CD4-positive, alpha-beta T cell (primary cell): Measurements from ENCODE around the gene CEP104. TPM values are rescaled to one million over a fixed set of nuclear protein-coding genes. Genes with fewer than 3 reads are reported as not detected.

ENCODE experiments used
- ATAC-seq: fragments of 200-7000 bp; cut with Tn5 transposase; one replicate; pipeline ENCODE4 v1.10.0; 2022; ENCODE audit warnings: mild to moderate bottlenecking; ENCODE audit not compliant: poor library complexity
- CTCF ChIA-PET: fragments of 350-600 bp; sonication (Branson Sonifier 250); formaldehyde crosslinking; loops from one replicate; lab custom pipeline; 2021; ENCODE audit warnings: antibody characterized with exemption, inconsistent platforms; lab: Charles Lee
- POLR2A ChIA-PET: fragments of 350-600 bp; sonication (Branson Sonifier 250); formaldehyde crosslinking; loops from one replicate; lab custom pipeline; 2021; ENCODE audit warnings: antibody characterized with exemption, inconsistent platforms; lab: Charles Lee
- DNase-seq, 14 experiments: peaks; one replicate each; pipeline ENCODE4 v3.0.0-alpha.2; 2013 to 2020; ENCODE audit warnings: mixed read lengths in 2 of 14
- H3K27ac ChIP-seq, 2 donors: one replicate each; pipeline versions ENCODE4 v1.5.1 to v1.7.0; 2013; ENCODE audit warnings: low read length in 2 of 2, low read depth in 1 of 2, mild to moderate bottlenecking in 1 of 2
- H3K27me3 ChIP-seq, 2 experiments: 1 replicate in 1 of 2; 2 replicates in 1 of 2; pipeline versions ENCODE4 v1.6.1 to v1.7.0; 2013; ENCODE audit warnings: low read length in 2 of 2, control low read depth in 1 of 2, mild to moderate bottlenecking in 1 of 2, moderate library complexity in 1 of 2; ENCODE audit not compliant: insufficient read depth in 2 of 2, control insufficient read depth in 1 of 2
- H3K36me3 ChIP-seq: one replicate; pipeline ENCODE4 v1.6.1; 2013; ENCODE audit warnings: low read length, control low read depth; ENCODE audit not compliant: insufficient read depth
- H3K4me1 ChIP-seq: one replicate; pipeline ENCODE4 v1.6.1; 2013; ENCODE audit warnings: low read length, control low read depth; ENCODE audit not compliant: insufficient read depth
- H3K4me3 ChIP-seq: one replicate; pipeline ENCODE4 v1.5.1; 2013; ENCODE audit warnings: mild to moderate bottlenecking, low read length, moderate library complexity
- H3K9me3 ChIP-seq, 2 experiments: 1 replicate in 1 of 2; 2 replicates in 1 of 2; pipeline versions ENCODE4 v1.6.1 to v1.7.0; 2013; ENCODE audit warnings: low read length in 2 of 2, mild to moderate bottlenecking in 2 of 2, control low read depth in 1 of 2, moderate library complexity in 1 of 2; ENCODE audit not compliant: control insufficient read depth in 1 of 2, insufficient read depth in 1 of 2
- H3K27ac Mint-ChIP-seq: one replicate; pipeline ENCODE4 v1.8.0; 2020; ENCODE audit warnings: mixed read lengths
- H3K27me3 Mint-ChIP-seq: one replicate; pipeline ENCODE4 v1.8.0; 2021; ENCODE audit warnings: mixed read lengths
- H3K36me3 Mint-ChIP-seq: one replicate; pipeline ENCODE4 v1.8.0; 2021; ENCODE audit warnings: low read depth, mixed read lengths
- H3K4me1 Mint-ChIP-seq: one replicate; pipeline ENCODE4 v1.8.0; 2021; ENCODE audit warnings: low read depth, mixed read lengths
- H3K4me3 Mint-ChIP-seq: one replicate; pipeline ENCODE4 v1.8.0; 2020; ENCODE audit warnings: mild to moderate bottlenecking, mixed read lengths
- H3K9me3 Mint-ChIP-seq: one replicate; pipeline ENCODE4 v1.8.0; 2020; ENCODE audit warnings: mixed read lengths
- intact Hi-C, 2 experiments: fragments of 100-400 bp; cut with DNase I in 1 of 2; cut with micrococcal nuclease in 1 of 2; formaldehyde crosslinking; loops; one replicate each; pipeline versions ENCODE4 v1.15.1 to v1.9.0; 2023 to 2025; cut with DNase I, micrococcal nuclease
- total RNA-seq, 174 experiments: library from RNA in 2 of 174; stranded (reverse) in 2 of 174; gene quantifications; one replicate each; pipeline ENCODE4 v1.2.3 and lab custom pipeline; 2021 to 2026
- TF ChIP-seq, protein P1 (sequence below): fragments of 200-600 bp; IDR thresholded peaks from one replicate; pipeline ENCODE4 v1.8.0; 2022; ENCODE audit warnings: antibody characterized with exemption, mild to moderate bottlenecking

CEP104 gene
- total RNA-seq, 2 experiments from 2014 or later: 16.6 to 20.5 TPM

DNA sequence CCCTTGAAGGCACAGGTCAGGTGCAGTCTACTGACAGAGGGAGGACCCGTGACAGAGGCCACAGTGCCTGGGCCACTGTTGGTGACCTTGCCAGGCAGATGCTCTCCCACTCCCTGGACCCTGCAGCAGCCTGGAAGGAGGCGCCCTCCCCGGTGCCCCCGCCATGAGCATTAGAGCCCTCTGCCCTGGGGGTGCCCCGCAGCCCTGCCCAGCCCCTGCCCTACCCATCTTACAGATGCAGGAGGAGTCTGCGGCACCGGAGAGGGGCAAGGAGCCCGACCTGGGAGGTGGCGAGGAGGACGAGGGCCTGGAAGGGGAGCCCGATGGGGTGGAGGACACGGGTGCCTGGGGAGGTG, 94.2 kb downstream of the CEP104 start:
- Histone ChIP-seq H3K4me3 (no peak overlapping the region), H3K27ac (no peak overlapping the region), H3K9me3 (peaks cover 0 to 15% of the 10 kb centered on the region in 2 experiments), H3K4me1 (no peaks in the 10 kb centered on the region), H3K27me3 (peaks cover 7 to 20% of the 10 kb centered on the region in 2 experiments), H3K36me3 (no peaks in the 10 kb centered on the region)
- no peak overlapping the region for H3K4me3 Mint-ChIP-seq
- H3K27me3 Mint-ChIP-seq: peaks cover 39% of the 10 kb centered on the region
- ATAC-seq (no peak), DNase-seq (no peak)
- no peaks in the 10 kb centered on the region for H3K4me1 Mint-ChIP-seq
- TF ChIP-seq, protein P1, sequence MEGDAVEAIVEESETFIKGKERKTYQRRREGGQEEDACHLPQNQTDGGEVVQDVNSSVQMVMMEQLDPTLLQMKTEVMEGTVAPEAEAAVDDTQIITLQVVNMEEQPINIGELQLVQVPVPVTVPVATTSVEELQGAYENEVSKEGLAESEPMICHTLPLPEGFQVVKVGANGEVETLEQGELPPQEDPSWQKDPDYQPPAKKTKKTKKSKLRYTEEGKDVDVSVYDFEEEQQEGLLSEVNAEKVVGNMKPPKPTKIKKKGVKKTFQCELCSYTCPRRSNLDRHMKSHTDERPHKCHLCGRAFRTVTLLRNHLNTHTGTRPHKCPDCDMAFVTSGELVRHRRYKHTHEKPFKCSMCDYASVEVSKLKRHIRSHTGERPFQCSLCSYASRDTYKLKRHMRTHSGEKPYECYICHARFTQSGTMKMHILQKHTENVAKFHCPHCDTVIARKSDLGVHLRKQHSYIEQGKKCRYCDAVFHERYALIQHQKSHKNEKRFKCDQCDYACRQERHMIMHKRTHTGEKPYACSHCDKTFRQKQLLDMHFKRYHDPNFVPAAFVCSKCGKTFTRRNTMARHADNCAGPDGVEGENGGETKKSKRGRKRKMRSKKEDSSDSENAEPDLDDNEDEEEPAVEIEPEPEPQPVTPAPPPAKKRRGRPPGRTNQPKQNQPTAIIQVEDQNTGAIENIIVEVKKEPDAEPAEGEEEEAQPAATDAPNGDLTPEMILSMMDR: no peak
- intact Hi-C loops: no loop called here
- H3K36me3 Mint-ChIP-seq: no peaks in the 10 kb centered on the region
- POLR2A ChIA-PET: no interaction called here
- CTCF ChIA-PET: no interaction called here
- H3K27ac Mint-ChIP-seq: no peak overlapping the region
- H3K9me3 Mint-ChIP-seq: no peaks in the 10 kb centered on the region

DNA sequence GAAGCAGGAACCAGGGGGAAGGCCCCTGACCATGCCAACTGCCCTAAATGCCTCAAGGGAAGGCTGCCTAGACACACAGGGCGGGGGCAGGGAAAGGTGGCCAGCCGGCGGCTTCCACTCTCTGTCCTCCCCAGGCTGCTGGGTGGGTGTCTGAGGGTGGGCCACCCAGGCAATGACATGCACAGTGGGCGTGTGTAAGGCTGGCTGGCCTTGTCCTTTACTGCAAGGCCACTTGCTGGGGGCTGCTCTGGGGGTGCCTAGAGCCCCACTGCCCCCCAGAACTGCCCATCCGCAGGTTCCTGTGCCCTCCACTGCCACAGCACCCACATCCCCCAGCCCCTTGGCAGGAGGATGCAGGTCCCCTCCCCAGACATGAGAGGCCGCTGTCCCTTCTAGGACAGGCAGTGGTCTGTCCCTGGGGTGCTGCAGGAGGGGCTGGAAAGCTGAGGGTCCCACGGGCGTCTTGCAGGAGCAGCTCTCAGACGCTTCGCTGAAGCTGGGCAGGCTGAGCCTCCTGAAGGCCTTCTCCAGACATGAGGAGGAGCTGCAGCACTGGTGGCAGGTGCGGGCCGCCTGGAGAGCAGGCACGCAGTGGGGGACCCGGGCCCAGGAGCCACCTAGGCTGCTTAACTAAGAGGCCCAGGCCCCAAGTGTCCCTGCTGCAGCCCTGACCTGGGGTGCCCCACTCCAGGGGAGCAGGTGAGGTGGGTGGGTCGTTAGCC, 94.7 kb downstream of the CEP104 start:
- Mint-ChIP-seq H3K4me1 (no peaks in the 10 kb centered on the region), H3K36me3 (no peaks in the 10 kb centered on the region), H3K27ac (no peak overlapping the region), H3K27me3 (peaks cover 34% of the 10 kb centered on the region), H3K9me3 (no peaks in the 10 kb centered on the region), H3K4me3 (no peak overlapping the region)
- TF ChIP-seq, protein P1: no peak
- Histone ChIP-seq H3K9me3 (peaks cover 0 to 15% of the 10 kb centered on the region in 2 experiments), H3K27ac (no peak overlapping the region), H3K4me3 (no peak overlapping the region), H3K4me1 (no peaks in the 10 kb centered on the region), H3K27me3 (peaks cover 7 to 20% of the 10 kb centered on the region in 2 experiments), H3K36me3 (no peaks in the 10 kb centered on the region)
- intact Hi-C loops: no loop called here
- POLR2A ChIA-PET: no interaction called here
- DNase-seq (no peak), ATAC-seq (no peak)
- CTCF ChIA-PET: no interaction called here

Other genes with a start within 250 kb of the CEP104 start
- 10 to 100 TPM; 57.5 to 62.2 TPM for gene MEGF6, start 245.7 kb downstream of the CEP104 start, total RNA-seq
- 10 to 100 TPM; 46.5 to 48.3 TPM for gene TPRG1L, start 232.2 kb downstream of the CEP104 start, total RNA-seq
- 10 to 100 TPM; 22.3 to 22.7 TPM for gene WRAP73, start 207.1 kb downstream of the CEP104 start, total RNA-seq
- not detected for gene TP73, start 204.7 kb downstream of the CEP104 start, total RNA-seq
- not detected for gene CCDC27, start 104.8 kb downstream of the CEP104 start, total RNA-seq
- gene SMIM1, start 84.5 kb downstream of the CEP104 start, total RNA-seq: 1 to 10 TPM; 1.8 to 2.6 TPM
- 10 to 100 TPM; 30.1 to 32.0 TPM for gene LRRC47, start 60.7 kb downstream of the CEP104 start, total RNA-seq
- 1 to 10 TPM; 6.7 to 6.8 TPM for gene DFFB, start 265 bp upstream of the CEP104 start, total RNA-seq
- 10 to 100 TPM; 16.8 to 18.5 TPM for gene C1orf174, start 43.1 kb upstream of the CEP104 start, total RNA-seq